NOMO-1 treated with DMSO at 0.1 percent for 48 hours (cell line): Measurements from ENCODE around the gene ENHO.

ENCODE experiments used
- DNase-seq: peaks from one replicate; lab custom pipeline; 2025; ENCODE audit not compliant: unreplicated experiment; lab: John Stamatoyannopoulos, UW

Gene ENHO

DNA sequence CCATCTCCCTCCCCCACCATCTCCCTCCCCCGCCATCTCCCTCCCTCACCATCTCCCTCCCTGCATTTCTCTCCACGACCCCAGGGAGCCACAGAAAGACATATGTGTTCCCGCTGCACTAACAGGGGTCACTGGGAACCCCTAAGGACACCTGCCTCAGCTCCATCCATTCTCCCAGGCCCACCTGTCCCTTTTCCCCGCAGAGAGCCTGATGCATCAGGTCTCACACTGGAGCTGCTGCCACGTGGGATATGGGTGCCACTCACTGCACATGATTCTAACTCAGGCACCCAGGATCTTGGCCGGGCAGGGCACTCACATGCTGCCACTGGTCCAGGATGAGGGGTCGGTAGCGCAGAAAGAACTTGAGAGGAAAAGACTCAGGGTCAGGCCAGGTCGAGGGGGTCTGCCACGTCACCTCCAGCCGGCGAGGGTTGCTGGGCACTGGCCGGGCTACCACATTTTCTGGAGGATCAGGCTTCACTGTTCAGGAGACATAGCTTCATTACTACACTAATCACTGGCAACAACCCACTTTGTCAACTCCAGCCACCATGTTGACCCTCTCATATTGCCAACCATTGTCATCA is 33.2 kb upstream of the ENHO start:
- DNase-seq = no peak

DNA sequence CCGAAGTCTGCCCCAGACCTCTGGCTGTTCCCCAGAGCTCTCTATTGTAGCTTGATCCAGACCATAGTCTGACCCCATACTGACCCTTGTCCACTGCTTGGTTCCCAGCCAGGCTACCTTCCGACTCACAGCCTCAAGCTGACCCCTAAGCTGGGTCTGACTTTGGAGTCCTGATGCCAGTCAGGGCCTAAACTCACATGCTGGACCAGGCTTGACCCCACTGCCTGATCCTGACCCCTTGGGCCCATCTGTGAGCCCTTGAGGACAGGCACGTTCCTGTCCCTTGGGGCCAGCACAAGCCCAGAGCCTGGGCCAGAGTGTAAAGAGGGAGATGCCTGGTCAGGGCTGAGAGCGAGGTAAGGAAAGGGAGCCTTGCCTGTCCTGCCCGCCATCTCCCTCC is 32.7 kb upstream of the ENHO start:
- no peak for DNase-seq

DNA sequence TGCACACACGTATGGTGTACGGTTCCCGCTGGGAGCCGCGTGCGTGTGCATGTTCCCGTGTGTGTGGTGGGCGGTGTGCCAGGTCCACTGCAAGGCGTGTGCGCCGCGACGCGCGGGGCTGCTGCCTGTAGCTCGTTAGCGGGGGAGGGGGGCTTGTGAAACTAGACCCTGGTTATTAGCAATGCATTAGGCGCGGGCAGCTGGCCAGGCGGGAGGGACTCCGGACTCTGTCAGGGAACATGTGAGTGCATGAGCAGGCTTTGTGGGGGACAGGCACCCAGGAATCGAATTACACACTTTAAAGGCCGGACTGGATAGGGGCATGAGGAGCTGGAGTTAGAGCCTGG is 32.2 kb upstream of the ENHO start:
- DNase-seq = no peak

DNA sequence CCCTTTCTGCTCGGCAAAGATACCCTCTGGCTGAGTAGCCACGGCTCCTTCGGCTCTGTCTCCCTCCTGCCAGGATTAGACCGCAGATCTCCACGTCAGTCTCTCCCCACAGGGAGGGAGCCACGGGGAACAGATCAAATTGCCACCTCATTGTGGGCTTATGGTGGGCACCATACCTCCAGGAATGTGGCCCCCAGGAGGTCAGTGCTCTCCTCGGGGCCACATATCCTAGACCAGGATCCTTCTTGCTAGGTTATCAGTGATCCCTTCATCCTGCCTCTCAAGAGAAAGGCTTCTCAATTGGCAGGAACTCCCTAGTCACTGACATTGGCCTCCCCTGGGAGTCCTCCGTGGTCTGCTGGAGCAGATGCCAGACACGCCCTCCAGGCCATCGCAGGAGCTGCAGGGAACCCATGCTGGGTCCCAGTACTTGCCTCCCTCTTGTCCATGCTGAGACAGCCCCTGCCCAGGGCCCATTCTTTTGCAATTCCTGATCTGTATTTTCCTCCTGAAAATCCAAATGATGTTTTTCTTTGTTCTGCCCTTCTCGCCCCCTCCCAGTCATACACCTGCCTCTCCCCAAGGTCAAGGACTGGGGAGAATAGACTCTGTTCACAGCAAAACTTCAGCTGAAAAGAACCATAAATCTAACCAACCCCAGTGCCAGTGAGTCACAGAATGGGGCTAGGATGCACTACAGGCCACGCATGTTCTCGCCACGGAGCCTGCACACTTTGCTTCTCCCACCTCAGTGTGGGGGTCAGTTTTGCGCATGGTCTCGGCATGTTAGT is 31.6 kb upstream of the ENHO start:
- no peak for DNase-seq

DNA sequence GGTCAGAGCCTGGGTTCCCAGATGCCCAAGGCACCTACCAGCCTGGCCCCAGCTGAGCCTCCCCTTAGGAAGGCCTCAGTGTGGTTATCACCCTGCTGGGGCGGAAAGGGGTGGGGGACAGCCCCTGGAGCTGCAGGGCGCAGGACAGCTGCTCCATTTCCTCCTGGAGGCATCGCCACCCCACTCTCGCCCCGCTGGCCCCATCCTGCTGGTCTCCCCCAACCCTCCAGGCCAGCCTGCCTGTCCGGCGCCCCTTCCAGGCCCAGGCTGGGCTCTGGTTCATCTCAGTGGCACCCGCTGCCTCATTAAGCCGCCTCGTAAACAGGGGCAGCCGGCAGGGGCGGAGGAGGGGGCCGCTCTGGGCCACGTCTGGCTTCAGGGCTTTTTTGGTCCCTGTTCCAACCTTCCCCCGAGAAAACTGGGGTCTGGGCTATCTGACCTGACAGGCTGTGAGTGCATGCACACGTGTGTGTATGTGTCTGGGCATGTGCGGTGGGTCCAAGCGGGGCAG is 30.8 kb upstream of the ENHO start:
- no peak for DNase-seq

DNA sequence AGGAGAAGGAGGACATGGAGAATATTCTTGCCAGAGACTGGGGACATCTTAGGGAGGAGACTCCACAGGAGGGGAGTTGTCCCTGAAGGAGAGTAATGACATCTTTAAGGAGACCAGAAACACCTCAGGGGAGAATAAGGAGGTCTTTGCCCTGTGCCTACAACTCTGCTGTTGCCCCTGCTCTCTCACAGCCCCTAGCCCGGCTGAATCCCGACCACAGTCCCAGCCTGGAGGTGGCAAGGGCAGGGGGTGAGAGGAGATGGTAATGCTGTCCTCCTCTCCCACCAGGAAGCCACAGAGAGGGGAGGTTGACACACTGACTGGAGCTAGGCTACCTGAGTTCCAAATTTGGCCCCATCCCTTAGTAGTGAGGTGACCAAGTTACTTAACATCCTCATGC is 30.2 kb upstream of the ENHO start:
- no peak for DNase-seq

DNA sequence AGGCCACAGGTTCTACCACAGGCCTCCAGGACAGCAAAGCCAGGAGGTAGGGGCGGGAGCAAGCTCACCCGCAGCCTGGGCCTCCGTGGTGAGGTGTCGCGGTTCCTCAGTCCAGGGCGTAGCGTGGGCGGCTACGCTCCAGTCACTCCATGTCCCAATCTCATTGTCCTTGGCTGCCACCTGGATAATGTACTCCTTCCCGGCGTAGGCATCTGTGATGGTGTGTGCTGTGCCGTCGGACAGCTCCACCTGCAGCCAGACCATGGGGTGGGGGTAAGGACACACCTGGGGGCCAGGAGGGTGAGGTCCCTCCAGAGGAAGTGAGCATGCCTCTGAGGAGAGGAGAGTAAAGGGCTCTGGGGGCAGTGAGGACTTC is 29.8 kb upstream of the ENHO start:
- no peak for DNase-seq

DNA sequence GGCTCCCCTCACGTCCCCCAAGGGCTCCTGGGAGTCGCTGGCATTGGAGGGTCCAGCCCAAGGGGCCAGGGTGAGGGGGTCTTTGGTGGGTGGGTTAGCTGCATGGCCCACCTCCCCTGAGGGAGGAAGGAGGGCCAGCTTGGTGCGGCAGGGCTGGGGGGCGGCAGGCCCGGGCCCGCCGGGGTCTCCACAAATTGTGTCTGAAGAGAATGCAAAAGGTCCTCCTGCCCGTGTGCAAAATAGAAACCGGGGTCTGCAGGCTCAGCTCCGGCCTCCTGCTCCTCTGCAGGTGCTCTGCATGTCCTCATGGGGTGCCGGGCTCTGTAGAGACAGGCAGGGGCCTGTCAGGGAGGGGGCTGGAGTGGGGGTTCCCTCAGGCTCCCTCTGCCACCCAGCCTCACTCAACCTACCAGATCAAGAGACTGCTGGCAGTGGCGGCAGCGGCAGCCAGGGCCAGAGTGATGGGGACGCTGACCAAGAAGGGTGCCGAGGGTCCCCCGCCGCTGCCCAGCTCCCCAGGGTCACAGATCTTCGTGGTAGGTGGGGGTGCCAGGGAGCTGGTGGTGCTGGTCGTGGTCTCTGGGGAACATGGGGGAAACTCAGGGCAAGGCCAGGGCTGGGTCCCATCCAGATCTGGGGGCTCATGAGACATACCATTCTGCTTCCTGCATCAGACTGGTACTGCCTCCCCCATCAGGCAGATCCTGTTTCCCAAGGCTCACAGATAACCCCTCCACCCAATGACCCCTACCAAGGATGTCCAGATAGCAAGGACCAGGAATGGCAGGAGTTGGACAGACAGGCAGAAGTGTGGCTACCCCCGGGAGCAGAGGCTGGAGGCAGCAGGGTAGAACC is 29.2 kb upstream of the ENHO start:
- DNase-seq = no peak

DNA sequence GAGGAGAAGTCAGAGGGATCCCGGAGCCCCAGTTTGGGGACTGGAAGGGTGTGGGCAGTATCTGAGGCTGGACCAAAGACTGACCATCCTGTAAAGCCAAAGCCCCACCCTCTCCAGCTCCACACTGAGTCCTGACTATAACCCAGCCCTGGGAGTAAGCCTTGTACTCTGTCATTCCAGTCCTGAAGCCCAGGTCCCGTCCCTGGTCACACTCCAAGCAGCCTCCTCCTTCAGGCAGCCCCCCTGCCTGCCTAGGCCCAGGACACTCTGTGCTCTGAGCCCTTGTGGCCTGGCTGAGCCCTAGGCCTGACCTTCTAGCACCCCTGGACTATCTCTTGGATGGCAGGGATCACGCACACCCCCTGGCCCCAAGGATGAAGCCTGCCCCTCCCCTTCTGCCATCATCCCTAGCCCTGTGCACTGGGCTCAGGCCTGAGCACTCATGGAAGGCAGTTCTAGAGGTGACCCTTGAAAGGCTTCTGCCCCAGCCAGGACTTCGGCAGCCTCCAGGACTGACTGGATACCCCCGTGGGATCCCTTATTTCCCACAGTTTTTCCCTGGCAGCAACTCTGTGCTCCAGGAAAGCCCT is 28.0 kb upstream of the ENHO start:
- no peak for DNase-seq

DNA sequence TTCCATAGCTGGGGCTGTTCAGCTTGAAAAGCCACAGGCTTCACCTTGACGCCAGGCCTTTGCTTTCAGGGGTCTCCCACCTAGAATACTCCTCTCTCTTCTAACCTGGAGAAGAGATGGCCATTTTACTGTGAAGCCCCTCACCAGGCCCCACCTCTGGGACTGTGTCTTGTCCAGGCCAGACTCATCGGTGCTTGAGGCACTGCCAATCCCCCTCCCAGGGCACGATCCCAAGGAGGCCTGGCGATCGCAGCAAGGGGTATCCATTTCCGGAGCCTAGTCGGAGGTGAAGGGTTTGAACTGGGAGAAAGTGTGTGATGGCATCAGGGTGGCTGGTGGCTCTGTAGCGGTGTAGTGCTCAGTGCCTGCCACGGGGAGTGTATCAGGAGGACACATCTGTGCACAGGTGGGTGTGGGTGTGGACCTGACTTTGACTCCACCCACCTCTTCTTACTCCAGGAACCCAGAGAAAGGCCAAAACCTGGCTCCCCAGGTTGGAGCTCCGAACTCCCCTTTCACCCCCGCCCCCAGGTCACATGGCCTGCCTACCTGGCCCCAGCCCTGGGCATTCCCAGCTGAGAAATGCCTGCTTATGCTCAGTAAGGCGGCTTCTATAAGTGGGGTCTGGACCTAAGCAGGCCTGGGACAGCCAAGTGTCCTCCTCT is 27.4 kb upstream of the ENHO start:
- no peak for DNase-seq

DNA sequence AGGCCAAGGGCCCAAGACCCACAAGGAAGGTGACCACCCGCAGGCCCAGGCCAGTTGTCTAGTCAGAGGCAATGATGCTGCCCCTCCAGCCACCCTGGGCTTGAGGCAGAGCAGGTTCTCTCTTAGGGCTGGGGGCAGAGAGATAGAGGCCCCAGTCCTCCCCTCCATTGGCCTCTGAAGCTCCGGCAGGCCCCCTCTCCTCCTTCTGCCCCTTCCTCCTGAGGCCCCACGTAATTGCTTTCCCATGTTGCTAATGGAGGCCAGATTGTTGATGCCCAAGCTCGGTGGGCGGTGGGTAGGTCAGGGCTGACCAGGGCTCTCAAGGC is 26.6 kb upstream of the ENHO start:
- no peak for DNase-seq

DNA sequence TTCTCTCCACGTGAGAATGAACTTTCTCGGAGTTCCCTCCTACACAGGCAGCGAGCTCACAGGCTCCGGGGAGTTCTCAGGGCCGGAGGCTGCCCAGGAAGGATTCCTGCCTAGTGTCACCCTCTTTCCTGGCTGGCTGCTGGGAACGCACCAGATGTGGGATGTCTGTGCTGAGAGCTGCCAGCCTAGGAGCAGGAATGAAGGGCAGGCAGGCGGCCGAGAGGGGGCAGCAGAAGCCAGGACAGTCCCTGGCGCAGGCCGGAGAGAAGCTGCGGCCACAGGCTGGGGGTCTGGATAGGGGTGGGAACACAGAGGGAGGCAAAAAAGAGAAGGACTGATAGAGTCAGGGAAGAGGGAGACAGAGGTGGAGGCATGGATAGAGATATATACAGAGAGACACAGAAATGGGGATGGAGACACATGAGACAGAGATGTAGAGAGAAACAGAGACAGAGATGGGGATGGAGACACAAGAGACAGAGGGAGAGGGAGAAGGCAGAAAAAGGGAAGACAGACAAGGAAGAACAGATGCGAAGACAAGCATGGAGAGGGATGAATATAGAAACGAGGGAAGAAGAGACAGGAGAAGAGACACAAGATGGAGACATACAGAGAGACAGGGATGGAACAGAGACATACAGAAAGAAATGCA is 25.3 kb upstream of the ENHO start:
- peak; percentile 15 for DNase-seq

DNA sequence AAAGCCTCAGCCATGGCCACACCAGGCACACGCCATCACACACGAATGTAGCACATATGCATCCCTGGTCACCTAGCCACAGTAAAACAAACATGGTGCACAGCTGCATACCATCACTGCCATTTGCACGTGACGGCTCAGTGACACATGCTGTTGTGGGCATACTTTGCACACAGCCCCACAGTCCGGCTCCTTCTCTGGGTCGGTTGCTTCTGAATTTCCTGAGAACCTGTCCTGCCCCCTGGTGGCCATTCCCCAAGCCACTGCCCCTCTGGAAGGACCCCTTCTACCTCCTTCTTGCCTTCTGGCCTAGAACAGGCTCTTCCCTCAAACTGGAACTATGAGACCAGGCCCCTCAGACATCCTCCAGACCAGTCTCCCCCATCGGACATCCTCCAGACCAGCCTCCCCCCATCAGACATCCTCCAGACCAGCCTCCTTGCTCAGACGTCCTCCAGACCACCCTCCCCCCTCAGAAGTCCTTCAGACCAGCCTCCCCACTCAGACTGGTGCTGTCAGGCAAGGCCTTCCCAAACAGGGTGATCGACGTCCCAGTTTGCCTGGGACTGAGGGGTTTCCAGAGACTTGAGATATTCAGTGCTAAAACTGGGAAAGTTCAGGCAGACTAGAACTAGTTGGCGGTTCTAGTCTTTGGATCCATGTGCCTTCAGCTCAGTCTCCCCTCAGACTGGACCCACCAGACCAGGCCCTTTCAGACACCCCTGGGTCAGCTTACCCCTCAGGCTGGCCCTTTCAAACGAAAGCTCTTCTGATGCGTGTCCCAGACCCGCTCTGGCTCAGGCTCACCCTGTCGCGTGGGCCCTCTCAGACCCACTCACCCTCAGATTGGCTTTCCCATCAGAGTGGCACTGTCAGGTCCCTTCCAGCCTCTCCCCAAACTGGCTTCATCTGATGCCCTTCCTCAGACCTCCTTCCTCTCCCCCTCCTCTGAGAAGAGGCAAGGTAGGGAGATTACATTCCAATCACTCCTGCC is 24.3 kb upstream of the ENHO start:
- DNase-seq = peak; percentile 59

DNA sequence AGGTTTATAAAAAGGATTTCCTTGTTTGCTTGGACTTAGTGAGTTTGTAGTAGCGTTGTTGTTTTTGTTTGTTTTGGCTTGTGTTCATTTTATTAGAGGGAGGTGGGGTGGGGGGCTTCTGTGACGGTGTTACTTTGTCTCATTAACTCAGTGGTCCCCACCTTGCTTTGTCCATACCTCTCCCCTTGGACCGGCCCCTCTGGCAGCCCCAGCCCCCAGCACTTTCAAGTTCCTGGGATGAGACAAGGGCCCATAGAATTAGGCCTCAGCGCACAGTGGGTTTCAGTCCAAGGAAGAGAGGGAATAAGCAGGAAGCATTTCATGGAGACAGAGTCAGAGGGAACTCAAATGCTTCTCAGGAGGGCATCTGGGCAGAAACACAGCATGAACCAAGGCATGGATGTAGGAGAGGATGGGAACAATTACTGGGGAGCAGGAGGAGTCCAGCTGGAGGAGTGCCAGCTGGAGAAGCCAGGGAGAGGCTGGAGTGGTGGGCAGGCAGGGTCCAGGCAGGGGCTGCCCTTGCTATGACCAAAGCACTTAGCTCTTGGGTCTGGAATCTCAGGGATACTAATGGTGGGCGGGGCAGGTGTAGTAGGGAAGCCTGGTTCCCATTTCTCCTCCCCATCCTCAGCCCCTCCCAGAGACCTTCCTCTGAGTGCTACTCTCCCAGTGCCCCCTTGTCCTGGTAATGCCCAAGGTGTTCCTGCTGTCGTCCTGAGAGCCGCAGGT is 23.5 kb upstream of the ENHO start:
- DNase-seq = no peak

DNA sequence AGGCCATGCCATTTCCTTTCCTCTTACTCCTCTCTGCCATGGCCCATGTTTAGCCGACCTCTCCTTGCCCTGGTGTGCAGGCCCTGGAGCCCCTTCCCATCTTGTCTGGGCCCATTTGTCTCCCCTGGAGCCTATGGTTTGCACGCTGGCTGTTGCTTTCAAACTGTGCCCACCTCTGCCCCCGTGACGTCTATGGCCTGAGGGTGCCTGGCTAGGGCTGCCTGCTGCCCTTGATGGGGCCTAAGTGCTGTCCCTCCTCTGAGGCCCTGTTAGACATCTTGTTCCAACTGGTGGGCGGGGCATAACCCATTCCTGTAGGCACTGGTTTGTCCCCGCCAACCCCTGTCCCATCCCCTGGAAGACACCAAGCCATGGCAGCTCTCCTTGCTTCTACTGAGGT is 22.7 kb upstream of the ENHO start:
- no peak for DNase-seq

DNA sequence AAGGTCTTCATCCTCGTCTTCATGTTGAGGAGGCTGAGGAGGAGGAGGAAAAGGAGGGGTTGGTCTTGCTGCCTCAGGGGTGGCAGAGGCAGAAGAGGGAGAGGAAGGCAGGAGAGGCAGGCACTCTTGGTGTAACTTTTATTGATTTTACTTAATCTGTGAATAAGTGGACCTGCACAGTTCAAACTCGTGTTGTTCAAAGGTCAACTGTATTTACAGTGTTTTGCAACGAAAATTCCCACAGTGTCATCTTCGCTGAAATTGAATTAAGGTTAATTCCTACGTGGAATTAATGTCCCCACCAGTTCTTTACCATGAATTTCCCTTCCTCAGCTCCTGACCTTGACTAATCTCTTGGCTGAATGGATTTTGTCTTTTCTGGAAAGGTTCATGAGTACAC is 21.2 kb upstream of the ENHO start:
- no peak for DNase-seq

DNA sequence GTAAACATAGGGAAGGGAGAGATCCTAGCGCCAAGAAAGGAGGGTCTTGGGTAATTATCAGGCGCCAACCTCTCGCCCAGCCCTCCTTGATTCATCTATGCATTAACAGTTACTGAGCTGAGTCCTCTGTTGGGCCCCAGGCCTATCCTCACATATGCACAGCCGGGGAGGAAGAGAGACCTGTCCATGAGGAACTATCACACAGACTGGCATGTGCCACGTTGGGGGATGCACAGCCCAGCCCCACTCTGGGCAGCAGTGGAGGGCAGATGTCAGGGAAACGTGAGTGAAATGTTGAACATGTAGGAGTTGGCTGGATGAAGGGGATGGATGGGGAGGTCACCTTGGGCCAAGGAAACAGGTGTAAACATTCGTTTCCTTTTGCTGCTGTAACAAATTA is 18.8 kb upstream of the ENHO start:
- DNase-seq = no peak

DNA sequence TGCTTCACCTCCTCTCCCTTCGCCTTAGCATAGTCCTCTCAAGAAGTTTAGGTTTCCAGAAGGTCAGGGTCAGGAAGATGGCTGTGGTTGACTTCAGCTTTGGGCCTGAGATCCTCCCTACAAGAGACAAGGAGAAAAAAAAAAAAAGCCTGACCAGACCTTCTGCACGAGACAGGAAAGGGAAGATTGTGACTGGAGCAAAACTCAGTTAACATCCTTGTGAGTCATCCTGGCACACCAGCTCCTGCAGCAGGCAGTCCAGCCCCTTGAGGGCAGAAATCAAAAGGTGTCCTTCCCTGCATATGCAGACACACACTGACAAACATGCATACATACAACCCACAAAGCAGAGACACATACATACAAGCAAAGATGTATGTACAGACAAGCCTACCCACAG is 18.0 kb upstream of the ENHO start:
- DNase-seq = no peak

DNA sequence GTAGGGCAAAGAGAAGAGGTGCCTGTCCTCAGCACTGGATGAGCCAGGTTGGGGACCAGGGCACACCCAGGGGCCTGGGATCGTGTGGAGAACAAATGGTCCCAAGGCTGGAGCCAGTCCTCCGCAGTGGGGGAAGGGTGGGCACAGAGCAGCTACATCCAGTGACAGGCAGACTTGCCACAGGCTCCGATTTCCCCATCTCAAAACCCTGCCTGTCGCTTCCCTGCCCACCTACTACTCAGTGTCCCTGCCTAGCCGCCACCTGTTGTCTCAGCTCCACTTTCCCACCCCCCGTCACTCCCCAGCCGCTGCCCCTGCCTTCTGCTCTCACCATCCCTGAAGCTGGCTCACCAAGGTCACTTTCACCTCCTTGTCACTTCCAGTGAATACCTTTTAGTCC is 13.9 kb upstream of the ENHO start:
- no peak for DNase-seq
